H1 (cell line): Measurements from ENCODE around the gene LPAR3.

Experiments
- ASH2L ChIP-seq: fragments of 200-600, 300-600 bp; sonication (generic); IDR thresholded peaks from one replicate; pipeline ENCODE4 v1.7.1; 2017; ENCODE audit warnings: low read length
- ATF3 ChIP-seq: IDR thresholded peaks from 2 replicates; pipeline ENCODE4 v1.6.1; 2011; ENCODE audit warnings: low read depth, mild to moderate bottlenecking, low read length; ENCODE audit not compliant: insufficient read depth
- CBX8 ChIP-seq: fragments of 300-800, 300-1000 bp; sonication (generic); IDR thresholded peaks from 2 replicates; pipeline ENCODE4 v1.7.1; 2016; ENCODE audit warnings: low read depth, low read length, borderline replicate concordance
- CTCF ChIP-seq, 3 experiments: IDR thresholded peaks; 1 replicate in 2 of 3; 2 replicates in 1 of 3; pipeline versions ENCODE4 v1.5.1 to v1.6.1; 2011; ENCODE audit warnings: low read length in 3 of 3, mild to moderate bottlenecking in 3 of 3, inconsistent platforms in 2 of 3, low read depth in 1 of 3, moderate library complexity in 1 of 3; ENCODE audit not compliant: insufficient read depth in 1 of 3; ENCODE audit errors: control extremely low read depth in 1 of 3
- GABPA ChIP-seq: IDR thresholded peaks from 2 replicates; pipeline ENCODE4 v1.6.1; 2011; ENCODE audit warnings: mild to moderate bottlenecking, low read length, moderate library complexity, borderline replicate concordance; ENCODE audit not compliant: insufficient read depth
- JUN ChIP-seq: IDR thresholded peaks from 2 replicates; pipeline ENCODE4 v1.6.1; 2011; ENCODE audit warnings: low read depth, mild to moderate bottlenecking, improper control_type of control experiment, low read length
- JUND ChIP-seq: IDR thresholded peaks from 2 replicates; pipeline ENCODE4 v1.6.1; 2011; ENCODE audit warnings: mild to moderate bottlenecking, improper control_type of control experiment, low read length
- MAFK ChIP-seq: IDR thresholded peaks from 2 replicates; pipeline ENCODE4 v1.6.1; 2012; ENCODE audit warnings: low read depth, mild to moderate bottlenecking, improper control_type of control experiment, low read length
- POLR2A ChIP-seq, 2 experiments: IDR thresholded peaks; 1 replicate in 1 of 2; 2 replicates in 1 of 2; pipeline ENCODE4 v1.6.1; 2011; ENCODE audit warnings: low read depth in 2 of 2, low read length in 2 of 2, mild to moderate bottlenecking in 2 of 2; ENCODE audit errors: control extremely low read depth in 1 of 2
- RXRA ChIP-seq: IDR thresholded peaks from 2 replicates; pipeline ENCODE4 v1.6.1; 2011; ENCODE audit warnings: low read depth, mild to moderate bottlenecking, low read length, moderate library complexity; ENCODE audit not compliant: insufficient read depth
- SP2 ChIP-seq: IDR thresholded peaks from 2 replicates; pipeline ENCODE4 v1.6.1; 2012; ENCODE audit warnings: mild to moderate bottlenecking, low read length, inconsistent platforms
- ZNF274 ChIP-seq: IDR thresholded peaks from 2 replicates; pipeline ENCODE4 v1.7.0; 2012; ENCODE audit warnings: low read length, borderline replicate concordance; ENCODE audit errors: extremely low read depth

- TF ChIP-seq MAFK (no peak), JUN (no peak), JUND (no peak), RXRA (no peak), POLR2A (IDR thresholded peaks at IDR 0.05; ENCODE audit: control extremely low read depth in 1 of 2, low read depth in 2 of 2, low read length in 2 of 2) (no peak), ATF3 (no peak), GABPA (no peak), CTCF (IDR thresholded peaks at IDR 0.05; ENCODE audit: control extremely low read depth in 1 of 3, insufficient read depth in 1 of 3, low read depth in 1 of 3, low read length in 3 of 3) (no peak), ASH2L (no peak), CBX8 (no peak), SP2 (no peak), ZNF274 (no peak)
These were observed 36.6 kb upstream of the LPAR3 start for GRCh38 chr1:84929581-84929980.
